ENCODE data around the gene LIN9. TPM values are rescaled to one million over a fixed set of nuclear protein-coding genes. Genes with fewer than 3 reads are reported as not detected.
"Not testable (repeated sequence)": the region's sequence is repeated elsewhere in the genome, so short reads cannot be mapped to it uniquely, and the experiment has no call there.

Gene LIN9
- total RNA-seq, 3 donors from 2014 or later, result 3.8 to 4.5 (median 4.4) TPM

DNA sequence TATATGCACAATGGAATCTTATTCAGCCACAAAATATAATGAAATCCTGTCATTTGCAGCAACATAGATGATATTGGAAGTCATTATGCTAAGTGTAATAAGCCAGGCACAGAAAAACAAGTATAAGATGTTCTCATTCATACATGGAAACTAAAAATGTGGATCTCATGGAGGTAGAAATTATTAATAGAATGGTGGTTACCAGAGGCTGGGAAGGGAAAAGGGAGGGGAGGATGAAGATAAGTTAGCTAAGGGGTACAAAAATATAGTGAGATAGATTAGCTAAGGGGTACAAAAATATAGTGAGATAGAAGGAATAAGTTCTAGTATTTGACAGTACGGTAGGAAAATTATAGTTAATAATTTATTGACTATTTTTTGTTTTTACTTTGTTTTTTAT is 27.9 kb downstream of the LIN9 start:
- Histone ChIP-seq H3K9me3 (no peaks in the 10 kb centered on the region), H3K36me3 (ENCODE audit: low read depth) (no peaks in the 10 kb centered on the region), H3K4me1 (ENCODE audit: low read depth) (no peaks in the 10 kb centered on the region), H3K4me3 (no peak overlapping the region)
- TF ChIP-seq, protein P1, sequence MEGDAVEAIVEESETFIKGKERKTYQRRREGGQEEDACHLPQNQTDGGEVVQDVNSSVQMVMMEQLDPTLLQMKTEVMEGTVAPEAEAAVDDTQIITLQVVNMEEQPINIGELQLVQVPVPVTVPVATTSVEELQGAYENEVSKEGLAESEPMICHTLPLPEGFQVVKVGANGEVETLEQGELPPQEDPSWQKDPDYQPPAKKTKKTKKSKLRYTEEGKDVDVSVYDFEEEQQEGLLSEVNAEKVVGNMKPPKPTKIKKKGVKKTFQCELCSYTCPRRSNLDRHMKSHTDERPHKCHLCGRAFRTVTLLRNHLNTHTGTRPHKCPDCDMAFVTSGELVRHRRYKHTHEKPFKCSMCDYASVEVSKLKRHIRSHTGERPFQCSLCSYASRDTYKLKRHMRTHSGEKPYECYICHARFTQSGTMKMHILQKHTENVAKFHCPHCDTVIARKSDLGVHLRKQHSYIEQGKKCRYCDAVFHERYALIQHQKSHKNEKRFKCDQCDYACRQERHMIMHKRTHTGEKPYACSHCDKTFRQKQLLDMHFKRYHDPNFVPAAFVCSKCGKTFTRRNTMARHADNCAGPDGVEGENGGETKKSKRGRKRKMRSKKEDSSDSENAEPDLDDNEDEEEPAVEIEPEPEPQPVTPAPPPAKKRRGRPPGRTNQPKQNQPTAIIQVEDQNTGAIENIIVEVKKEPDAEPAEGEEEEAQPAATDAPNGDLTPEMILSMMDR (IDR thresholded peaks at IDR 0.05), result no peak
- intact Hi-C loops (cut with DNase I, micrococcal nuclease), result no loop called here
- ATAC-seq, result no peak
- no peak for DNase-seq

DNA sequence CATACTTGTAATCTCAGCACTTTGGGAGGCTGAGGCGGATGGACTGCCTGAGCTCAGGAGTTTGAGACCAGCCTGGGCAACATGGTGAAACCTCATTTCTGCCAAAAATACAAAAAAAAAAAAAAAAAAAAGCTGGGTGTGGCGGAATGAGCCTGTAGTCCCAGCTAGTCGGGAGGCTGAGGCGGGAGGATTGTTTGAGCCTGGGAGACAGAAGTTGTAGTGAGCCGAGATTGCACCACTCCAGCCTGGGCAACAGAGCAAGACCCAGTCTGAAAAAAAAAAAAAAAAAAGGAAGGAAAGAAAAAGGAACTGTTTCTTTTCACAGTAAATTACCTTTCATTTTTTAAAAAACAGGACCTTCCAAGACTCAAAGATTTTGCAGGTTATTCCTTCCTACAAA is 29.5 kb downstream of the LIN9 start:
- intact Hi-C loops (cut with DNase I, micrococcal nuclease), result no loop called here
- Histone ChIP-seq H3K4me3 (no peak overlapping the region), H3K36me3 (ENCODE audit: low read depth) (no peaks in the 10 kb centered on the region), H3K9me3 (no peaks in the 10 kb centered on the region), H3K4me1 (ENCODE audit: low read depth) (no peaks in the 10 kb centered on the region)
- TF ChIP-seq, protein P1 (IDR thresholded peaks at IDR 0.05), result no peak
- no peak for DNase-seq
- ATAC-seq, result no peak

DNA sequence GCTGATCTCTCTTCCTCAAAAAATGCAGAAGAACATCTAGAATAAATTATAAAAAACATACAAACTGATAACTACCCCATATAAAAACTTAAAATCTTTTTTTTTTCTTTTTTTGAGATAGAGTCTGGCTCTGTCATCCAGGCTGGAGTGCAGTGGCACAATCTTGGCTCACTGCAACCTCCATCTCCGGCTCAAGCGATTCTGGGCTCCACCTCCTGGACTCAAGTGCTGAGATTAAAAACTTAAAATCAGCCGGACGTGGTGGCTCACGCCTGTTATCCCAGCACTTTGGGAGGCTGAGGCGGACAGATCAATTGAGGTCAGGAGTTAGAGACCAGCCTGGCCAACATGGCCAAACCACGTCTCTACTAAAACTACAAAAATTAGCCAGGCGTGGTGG is 31.1 kb downstream of the LIN9 start:
- no peaks in the 10 kb centered on the region for H3K9me3 ChIP-seq
- no peaks in the 10 kb centered on the region for H3K36me3 ChIP-seq (ENCODE audit: low read depth)
- TF ChIP-seq, protein P1 (IDR thresholded peaks at IDR 0.05), result no peak
- ATAC-seq, result no peak
- H3K4me1 ChIP-seq (ENCODE audit: low read depth), result no peaks in the 10 kb centered on the region
- intact Hi-C loops (cut with DNase I, micrococcal nuclease), result no loop called here
- no peak overlapping the region for H3K4me3 ChIP-seq
- DNase-seq, result no peak

DNA sequence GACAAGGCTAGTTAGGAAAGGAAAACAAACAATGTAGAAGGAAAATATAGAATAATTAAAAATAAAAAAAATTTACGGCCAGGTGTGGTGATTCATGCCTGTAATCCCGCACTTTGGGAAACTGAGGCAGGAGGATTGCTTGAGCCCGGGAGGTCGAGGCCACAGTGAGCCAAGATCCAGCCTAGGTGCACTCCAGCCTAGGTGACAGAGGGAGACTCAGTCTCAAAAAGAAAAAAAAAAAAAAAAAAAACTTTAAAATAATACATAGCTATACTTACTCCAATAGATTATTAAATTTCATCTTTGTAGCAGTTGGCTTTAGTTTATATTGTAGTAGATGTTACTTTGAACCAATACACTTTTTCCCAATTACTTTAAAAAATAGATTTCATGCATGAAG is 32.0 kb downstream of the LIN9 start:
- no peak overlapping the region for H3K4me3 ChIP-seq
- no peak for ATAC-seq
- H3K9me3 ChIP-seq, result no peaks in the 10 kb centered on the region
- no peak for DNase-seq
- no peaks in the 10 kb centered on the region for H3K36me3 ChIP-seq (ENCODE audit: low read depth)
- intact Hi-C loops (cut with DNase I, micrococcal nuclease), result no loop called here
- TF ChIP-seq, protein P1 (IDR thresholded peaks at IDR 0.05), result no peak
- no peaks in the 10 kb centered on the region for H3K4me1 ChIP-seq (ENCODE audit: low read depth)

DNA sequence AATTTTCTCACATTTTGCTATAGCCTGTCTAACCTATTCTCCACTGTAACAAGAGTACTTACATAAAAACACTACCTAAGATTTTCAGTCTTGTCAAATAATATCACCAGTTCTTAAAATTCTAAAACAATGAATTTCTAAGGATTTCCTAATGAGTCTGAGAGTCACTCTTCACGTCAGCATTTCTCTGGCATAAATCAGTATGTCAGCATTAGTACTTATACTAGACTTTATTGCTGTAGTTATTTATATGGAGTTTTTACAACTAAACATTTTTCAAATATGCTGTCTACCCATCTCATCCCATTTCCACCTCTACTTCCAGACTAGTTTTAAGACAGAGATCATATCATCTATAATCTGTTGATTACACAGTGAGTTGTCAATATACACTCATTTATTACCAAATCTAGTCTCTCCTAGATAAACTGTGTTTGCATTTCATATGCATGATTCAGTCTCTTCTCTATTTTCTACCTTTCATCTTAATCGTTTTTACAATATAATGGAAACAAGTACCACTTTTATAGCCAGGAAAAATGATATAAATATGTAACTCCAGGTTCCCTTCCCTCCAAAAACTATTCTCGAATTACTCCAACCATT is 32.8 kb downstream of the LIN9 start:
- no peaks in the 10 kb centered on the region for H3K9me3 ChIP-seq
- H3K36me3 ChIP-seq (ENCODE audit: low read depth), result no peaks in the 10 kb centered on the region
- H3K4me1 ChIP-seq (ENCODE audit: low read depth), result no peaks in the 10 kb centered on the region
- DNase-seq, result no peak
- no peak for ATAC-seq
- H3K4me3 ChIP-seq, result no peak overlapping the region
- intact Hi-C loops (cut with DNase I, micrococcal nuclease), result no loop called here
- TF ChIP-seq, protein P1 (IDR thresholded peaks at IDR 0.05), result no peak

DNA sequence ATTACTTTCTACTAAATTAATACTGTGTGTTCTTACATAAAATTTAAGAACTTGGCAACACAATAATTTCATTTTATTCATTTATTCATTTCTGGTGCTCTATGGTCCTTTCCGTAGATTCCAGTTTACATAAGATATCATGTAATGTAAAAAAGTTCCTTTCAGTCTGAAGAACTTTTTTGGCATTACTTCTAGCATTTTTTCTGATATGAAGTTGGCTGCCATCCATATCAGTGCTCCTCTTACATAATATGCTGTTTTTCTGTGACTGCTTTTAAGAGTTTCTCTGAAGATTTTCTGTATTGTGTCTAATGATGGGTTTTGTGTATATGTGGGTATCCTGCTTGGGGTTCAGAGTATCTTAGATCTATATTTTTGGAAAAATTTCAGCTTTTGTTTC is 34.8 kb downstream of the LIN9 start:
- DNase-seq (no peak), ATAC-seq (no peak)
- Histone ChIP-seq H3K4me3 (no peak overlapping the region), H3K4me1 (ENCODE audit: low read depth) (no peaks in the 10 kb centered on the region), H3K36me3 (ENCODE audit: low read depth) (no peaks in the 10 kb centered on the region), H3K9me3 (no peaks in the 10 kb centered on the region)
- intact Hi-C loops (cut with DNase I, micrococcal nuclease), result no loop called here
- TF ChIP-seq, protein P1 (IDR thresholded peaks at IDR 0.05), result no peak

DNA sequence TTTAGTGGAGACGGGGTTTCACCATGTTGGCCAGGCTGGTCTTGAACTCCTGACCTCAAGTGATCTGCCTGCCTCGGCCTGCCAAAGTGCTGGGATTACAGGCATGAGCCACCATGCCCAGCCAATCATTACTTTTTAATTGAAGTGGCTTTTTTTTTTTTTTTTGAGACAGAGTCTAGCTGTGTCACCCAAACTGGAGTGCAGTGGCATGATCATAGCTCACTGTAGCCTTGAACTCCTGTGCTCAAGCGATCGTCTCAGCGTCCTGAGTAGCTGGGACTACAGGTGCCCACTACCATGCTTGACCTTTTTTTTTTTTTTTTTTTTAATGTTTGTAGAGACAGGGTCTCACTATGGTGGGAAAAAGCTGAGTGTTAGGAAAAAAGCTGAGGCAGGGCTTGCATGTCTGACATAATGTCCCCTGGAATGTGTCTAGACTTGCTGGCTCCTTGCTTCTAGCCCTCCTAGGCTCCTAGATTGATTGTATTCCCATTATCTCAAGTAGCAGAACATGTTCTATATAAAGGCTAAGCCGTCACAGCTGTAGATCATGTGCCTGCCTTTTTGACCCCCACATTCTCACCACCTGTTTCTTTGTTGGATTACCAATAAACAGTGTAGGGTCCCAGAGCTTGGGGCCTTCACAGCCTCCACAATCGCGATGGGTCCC is 36.6 kb downstream of the LIN9 start:
- H3K9me3 ChIP-seq; DNase-seq; H3K4me1 ChIP-seq (ENCODE audit: low read depth); ATAC-seq; H3K36me3 ChIP-seq (ENCODE audit: low read depth); intact Hi-C loops (cut with DNase I, micrococcal nuclease); H3K4me3 ChIP-seq: not testable (repeated sequence)
